NOMO-1 treated with dmso at 0.1 percent for 144 hours (cell line): ENCODE results near the gene GRM4.
"Not testable (repeated sequence)": the region's sequence is repeated elsewhere in the genome, so short reads cannot be mapped to it uniquely, and the experiment has no call there.

Experiments
- DNase-seq: peaks from one replicate; lab custom pipeline; 2025; ENCODE audit not compliant: unreplicated experiment; lab: John Stamatoyannopoulos, UW

GRM4 gene

DNA sequence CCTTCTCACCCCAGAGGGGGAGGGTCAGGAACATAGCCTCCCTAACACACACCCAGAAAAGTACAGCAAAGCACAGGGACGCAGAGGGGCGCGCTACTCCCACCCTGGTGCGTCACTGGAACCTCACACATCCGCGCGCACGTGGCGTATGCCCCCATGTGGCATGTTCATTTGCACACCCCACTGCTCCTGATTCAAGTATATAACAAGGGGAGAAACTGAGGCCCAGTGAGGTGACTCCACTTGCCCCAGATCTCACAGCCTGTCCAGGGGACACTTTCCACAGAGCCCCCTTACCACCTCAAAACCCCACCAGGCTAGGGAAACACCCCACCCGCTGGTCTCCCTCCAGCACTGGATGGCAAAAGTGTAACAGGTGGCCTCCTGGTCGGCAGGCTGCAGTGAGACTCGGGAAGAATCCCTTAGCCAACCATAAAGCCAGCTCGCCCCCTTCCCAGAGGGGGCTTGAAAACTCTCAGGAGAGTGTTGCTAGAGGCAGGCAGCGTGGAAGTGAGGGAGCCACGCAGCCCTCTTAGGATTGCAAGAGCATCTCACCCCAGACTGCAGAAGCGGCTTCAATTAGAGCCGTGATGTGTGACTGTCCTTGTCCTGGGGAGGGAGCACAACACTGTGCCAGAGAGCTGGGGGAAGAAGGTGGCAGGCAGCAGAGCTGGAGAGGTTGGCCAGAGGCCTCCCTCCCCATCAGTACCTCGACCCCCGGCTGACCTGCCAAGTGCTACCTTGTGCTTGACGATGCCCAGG, at the start of gene GRM4:
TSS of gene GRM4 (minus strand) at position 67 of the 762 bp plus-strand sequence. CDS start 12,591 bp downstream, outside the sequence.
- no peak for DNase-seq

DNA sequence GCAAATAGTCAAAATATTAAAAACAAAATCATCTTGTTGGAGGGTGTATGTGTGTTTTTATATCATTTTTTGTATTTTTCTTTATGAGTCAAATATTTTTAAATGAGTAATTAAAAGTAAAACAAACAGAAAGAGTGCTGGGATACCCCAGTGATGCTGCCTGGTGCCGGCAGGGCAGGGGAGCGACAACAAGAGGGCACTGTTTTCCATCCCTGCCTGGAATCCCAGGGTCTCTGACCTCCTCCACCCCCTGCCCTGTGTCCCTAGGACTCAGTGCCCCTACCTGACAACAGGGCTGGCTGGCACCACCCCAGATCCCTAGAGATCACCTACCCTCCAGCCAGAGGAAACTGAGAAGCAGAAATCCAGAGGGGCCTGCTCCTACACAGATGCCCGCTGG, 48.9 kb upstream of the GRM4 start:
- DNase-seq, result no peak

DNA sequence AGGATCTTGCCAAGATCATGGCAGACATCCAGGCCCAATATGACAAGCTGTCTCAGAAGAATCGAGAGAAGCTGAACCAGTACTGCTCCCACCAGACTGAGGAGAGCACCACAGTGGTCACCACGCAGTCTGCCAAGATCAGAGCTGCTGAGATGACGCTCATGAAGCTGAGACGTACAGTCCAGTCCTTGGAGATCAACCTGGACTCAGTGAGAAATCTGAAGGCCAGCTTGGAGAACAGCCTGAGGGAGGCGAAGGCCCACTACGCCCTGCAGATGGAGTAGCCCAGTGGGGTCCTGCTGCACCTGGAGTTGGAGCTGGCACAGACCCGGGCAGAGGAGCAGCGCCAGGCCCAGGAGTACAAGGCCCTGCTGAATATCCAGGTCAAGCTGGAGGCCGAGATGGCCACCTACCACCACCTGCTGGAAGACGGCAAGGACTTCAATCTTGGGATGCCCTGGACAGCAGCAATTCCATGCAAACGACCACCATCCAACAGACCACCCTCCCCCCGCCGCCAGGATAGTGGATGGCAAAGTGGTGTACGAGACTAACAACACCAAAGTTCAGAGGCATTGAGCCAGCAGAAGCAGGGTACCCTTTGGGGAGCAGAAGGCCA, 44.7 kb upstream of the GRM4 start:
- DNase-seq, result no peak

DNA sequence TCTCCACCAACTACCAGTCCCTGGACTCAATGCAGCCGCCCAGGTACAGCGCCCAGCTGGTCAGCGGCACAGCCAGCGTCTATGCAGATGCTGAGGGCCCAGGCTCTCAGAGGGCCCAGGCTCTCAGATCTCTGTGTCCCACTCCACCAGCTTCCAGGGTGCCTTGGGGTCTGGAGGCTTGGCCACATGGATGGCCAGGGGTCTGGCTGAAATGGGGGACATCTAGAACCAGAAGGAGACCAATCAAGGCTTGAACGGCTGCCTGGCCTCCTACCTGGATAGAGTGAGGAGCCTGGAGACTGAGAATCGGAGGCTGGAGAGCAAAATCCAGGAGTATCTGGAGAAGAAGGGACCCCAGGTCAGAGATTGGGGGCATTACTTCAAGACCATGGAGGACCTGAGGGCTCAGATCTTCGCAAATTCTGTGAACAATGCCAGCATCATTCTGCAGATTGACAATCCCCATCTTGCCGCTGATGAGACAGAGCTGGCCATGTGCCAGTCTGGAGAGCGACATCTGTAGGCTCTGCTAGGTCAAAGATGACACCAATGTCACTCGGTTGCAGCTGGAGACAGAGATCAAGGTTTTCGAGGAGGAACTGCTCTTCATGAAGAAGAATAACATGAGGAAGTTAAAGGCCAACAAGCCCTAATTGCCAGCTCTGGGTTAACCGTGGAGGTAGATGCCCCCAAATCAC, 44.1 kb upstream of the GRM4 start:
- DNase-seq, result peak; percentile 61

- DNase-seq, result not testable (repeated sequence)
Measured at GRCh38 chr6:34184726-34185125, 38.8 kb upstream of the GRM4 start.

DNA sequence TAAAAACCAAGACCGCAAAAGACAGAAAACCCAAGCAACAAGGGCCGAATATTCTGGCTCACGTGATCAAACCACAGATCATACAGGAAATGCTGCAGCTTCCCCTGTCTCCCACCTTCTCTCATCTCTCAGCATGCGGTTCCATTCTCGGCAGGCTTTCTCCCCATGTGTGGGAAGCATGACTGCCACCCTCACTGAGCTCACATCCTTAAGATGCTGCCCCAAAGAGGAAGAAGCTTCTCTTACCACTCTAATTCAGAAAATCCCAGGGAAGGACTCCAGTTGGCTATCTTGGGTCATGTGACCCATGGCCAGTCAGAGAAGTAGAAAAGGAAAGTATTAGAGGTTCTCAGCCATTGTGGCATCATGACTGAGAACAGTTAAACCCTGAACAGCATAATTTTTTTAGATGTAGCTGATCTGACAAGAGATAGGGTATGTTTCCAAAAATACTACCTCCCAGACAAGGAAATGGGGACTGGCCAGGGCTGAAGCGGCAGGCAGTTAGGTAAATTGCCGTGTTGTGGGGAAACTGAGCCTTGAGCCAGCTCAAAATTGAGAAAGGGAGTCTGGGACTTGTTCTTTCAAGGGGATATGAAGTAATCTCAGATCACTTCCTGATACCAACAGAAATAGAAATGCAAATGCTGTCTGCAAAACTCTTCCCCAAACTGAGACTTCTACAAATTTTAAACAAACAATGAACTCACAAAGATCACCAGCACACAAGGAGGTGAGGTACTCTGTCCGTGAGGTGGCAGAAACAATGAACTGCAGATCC, 37.1 kb upstream of the GRM4 start:
- DNase-seq, result peak; percentile 74

DNA sequence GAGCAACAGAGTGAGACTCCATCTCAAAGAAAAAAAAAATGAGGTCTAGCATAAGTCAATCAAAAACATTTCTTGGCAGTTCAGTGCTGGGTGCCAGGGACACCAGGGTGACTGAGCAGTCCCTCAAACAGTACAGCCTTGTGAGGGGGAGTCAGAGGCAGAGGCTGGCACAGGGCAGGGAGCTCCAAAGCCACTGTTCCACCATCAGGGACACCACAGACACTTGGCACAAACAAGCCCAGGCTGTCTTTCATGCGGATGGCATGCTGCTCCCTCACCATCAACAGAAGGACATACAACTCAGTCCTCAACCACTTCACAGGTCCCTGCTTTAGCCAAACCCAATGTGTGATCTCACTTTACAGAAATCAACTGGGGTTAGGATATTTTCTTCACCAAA, 36.0 kb upstream of the GRM4 start:
- DNase-seq, result no peak

GRCh38 chr6:34179106-34179720, 33.3 kb upstream of the GRM4 start:
- DNase-seq, result no peak

GRCh38 chr6:34178357-34179105, 32.6 kb upstream of the GRM4 start:
- no peak for DNase-seq

DNA sequence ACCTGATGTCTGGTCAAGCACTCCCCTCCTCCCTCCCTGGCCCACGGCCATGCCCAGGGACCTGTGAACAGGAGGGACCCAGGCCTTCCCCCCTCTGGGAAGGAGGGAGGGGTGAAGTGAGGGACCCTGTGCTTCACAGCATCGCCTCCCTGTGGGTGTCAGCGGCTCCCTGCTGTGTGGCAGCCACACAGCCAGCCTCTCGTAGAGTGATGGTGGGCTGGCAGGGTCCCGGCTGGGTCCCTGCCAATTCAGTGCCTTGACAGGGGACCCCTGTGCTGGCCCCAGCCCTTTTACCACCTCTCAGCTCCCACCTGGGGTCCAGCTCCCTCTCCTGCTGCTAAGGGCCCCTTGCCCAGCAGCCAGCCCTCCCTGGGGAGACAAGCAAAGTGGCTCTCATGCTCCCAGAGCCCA, 31.3 kb upstream of the GRM4 start:
- DNase-seq, result no peak

DNA sequence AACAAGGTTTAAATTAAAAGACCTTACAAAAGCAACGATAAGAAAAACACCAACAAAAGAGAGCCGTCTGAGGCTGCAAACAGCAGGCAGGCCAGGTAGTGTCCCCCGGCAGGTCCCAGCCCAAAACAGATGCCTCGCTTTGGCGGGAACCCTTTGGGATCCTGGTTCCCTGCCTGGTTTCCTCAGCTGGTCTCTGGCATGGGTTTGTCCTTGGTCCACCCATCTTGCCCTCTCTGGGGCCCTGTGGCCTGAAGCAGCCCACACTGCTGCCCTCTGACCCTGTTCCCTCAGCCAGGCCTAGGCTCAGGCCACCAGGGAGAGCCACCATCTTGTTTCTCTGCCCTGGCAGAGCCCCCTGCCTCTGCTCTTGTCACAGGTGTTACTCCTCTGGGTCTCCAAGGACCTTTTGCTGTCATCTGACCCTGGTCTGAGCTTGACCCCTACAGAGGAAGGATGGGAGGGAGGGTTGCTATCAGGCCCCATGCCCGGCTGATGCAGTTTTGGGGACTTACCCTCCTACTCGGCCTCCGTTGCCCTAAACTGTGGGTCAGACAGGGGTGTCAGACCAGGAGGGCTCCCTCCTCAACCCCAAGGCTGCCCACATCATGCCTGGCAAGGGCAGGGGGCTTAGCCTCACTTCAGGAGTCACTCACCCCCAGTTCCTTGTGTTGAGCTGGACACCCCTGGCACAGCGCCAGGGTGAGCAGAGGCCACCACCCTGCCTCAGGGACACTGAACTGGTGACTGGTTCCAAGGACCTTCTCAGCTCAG, 30.6 kb upstream of the GRM4 start:
- no peak for DNase-seq

DNA sequence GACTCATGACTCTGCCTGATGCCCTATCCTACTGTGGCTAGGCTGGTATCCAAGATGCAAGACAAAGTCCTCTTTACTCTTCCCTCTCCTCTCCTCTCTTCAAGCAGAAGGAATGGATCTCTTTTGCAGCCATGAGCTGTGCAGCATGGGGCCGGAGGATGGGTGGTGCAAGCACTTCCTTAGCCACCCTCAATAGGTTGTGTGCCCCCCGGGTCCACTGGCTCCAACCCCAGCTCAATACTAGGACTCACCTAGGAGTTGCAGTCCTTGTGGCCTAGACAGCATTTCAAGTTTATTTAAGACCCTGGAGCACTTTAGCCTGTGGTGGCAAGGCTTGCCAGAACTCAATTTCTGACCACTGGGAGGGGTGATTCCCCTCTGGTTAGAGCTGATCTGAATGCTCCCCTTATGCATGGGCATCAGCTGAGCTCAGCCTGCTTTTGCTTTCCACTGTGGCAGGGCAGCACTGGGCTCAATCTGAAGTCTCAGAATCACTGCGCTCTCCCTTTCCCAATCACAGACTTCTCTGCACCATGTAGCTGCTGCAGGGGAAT, 29.0 kb upstream of the GRM4 start:
- DNase-seq, result no peak

GRCh38 chr6:34172961-34173775, 27.3 kb upstream of the GRM4 start:
- no peak for DNase-seq

DNA sequence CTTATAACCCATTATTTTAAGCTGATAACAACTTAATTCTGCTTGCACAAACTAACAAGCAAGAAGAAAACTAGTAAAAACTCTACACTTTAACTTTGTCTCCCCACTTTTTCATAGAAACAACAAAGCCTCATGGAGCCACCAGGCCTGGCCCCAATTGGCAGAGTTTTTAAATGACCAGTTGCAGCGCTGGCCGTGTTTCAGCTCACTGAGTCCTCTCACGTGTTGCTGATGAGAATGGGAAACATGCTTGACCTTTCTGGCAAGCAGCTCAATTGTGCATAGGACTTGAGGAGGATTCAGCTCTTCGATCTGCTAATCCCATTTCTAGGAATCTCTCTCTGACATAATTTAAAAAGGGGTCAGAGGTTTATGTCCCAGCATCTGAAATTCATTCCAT, 24.5 kb upstream of the GRM4 start:
- no peak for DNase-seq

DNA sequence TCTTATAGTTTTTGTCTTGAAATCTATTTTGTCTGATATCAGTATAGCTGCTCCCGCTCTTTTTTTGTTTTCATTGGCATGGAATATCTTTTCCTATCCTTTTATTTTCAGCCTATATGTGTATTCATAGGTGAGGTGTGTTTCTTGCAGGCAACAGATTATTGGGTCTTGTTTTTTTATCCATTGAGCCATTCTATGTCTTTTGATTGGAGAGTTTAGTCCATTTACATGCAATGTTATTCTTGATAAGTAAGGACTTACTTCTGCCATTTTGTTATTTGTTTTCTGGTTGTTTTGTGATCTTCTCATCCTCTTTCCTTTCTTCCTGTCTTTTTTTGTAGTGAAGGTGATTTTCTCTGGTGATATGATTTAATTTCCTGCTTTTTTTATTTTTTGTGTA, 24.0 kb upstream of the GRM4 start:
- no peak for DNase-seq

- no peak for DNase-seq
Measured at GRCh38 chr6:34161857-34162515, 16.1 kb upstream of the GRM4 start.

DNA sequence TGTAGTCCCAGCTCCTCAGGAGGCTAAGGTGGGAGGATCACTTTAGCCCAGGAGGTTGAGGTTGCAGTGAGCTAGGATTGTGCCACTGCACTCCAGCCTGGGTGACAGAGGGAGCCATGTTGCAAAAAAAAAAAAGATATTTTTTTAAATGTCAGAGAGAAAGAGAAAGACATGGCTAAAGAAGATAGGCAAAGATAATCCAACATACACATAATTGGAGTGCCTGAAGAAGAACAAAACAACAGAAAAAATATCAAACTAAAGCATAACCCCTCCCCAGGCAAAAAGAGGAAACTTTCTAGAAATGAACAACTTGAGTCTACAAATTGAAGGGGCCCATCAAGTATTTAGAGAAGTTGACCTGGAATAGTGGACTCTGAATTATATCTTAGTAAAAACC, 14.0 kb upstream of the GRM4 start:
- DNase-seq, result no peak

GRCh38 chr6:34158876-34159275, 13.0 kb upstream of the GRM4 start:
- DNase-seq, result no peak
